Islet of Langerhans (tissue), 1 donor: Measurements from ENCODE around the gene ZNF132.
"Not testable (repeated sequence)": the region's sequence is repeated elsewhere in the genome, so short reads cannot be mapped to it uniquely, and the experiment has no call there.

Experiments used
- FAIRE-seq: peaks from one replicate; lab custom pipeline; 2011; peaks lifted over from hg19 to GRCh38; lab: Jason Lieb, UNC

The ZNF132 gene

GRCh38 chr19:58406818-58407657 lies 32.9 kb downstream of the ZNF132 start:
- FAIRE-seq = no peak

- not testable (repeated sequence) for FAIRE-seq
Measured at GRCh38 chr19:58403920-58404478, 36.0 kb downstream of the ZNF132 start.

- FAIRE-seq = no peak
Measured at GRCh38 chr19:58401840-58402421, 38.0 kb downstream of the ZNF132 start.

GRCh38 chr19:58400916-58401839 lies 38.8 kb downstream of the ZNF132 start:
- peak; percentile 61 for FAIRE-seq

GRCh38 chr19:58400316-58400915 lies 39.5 kb downstream of the ZNF132 start:
- FAIRE-seq = no peak

- no peak for FAIRE-seq
Measured at GRCh38 chr19:58399903-58400302, 40.0 kb downstream of the ZNF132 start.

- no peak for FAIRE-seq
Measured at GRCh38 chr19:58398545-58398944, 41.4 kb downstream of the ZNF132 start.

- no peak for FAIRE-seq
Measured at GRCh38 chr19:58398087-58398486, 41.9 kb downstream of the ZNF132 start.

- FAIRE-seq = no peak
Measured at GRCh38 chr19:58397533-58398037, 42.4 kb downstream of the ZNF132 start.

- no peak for FAIRE-seq
Measured at GRCh38 chr19:58396691-58397532, 43.0 kb downstream of the ZNF132 start.

- no peak for FAIRE-seq
Measured at GRCh38 chr19:58395979-58396627, 43.9 kb downstream of the ZNF132 start.

GRCh38 chr19:58395220-58395978 lies 44.6 kb downstream of the ZNF132 start, which contains the start of gene RNF225:
Gene RNF225 (plus strand): TSS chr19:58395656. CDS start chr19:58396090, 434 bp downstream.
- FAIRE-seq = no peak

GRCh38 chr19:58394821-58395219 lies 45.1 kb downstream of the ZNF132 start:
- FAIRE-seq = no peak

- no peak for FAIRE-seq
Measured at GRCh38 chr19:58393725-58394033, 46.3 kb downstream of the ZNF132 start.

- FAIRE-seq = no peak
Measured at GRCh38 chr19:58392945-58393724, 46.8 kb downstream of the ZNF132 start.

GRCh38 chr19:58388175-58388526 lies 51.8 kb downstream of the ZNF132 start:
- no peak for FAIRE-seq

- no peak for FAIRE-seq
Measured at GRCh38 chr19:58387338-58388174, 52.4 kb downstream of the ZNF132 start.
